ENCODE measurements around the gene CFDP1.

GRCh38 chr16:75263291-75263962 lies 169.9 kb downstream of the CFDP1 start:
- TF ChIP-seq CTCF (optimal IDR thresholded peaks at IDR 0.05 in 1 of 3, IDR thresholded peaks at IDR 0.05 in 1 of 3, conservative IDR thresholded peaks at IDR 0.05 in 1 of 3; ENCODE audit: extremely low read depth in 1 of 3, insufficient read depth in 2 of 3, low read length in 3 of 3) (no peak), EZH2 (IDR thresholded peaks at IDR 0.05; ENCODE audit: low read length) (no peak)

All from keratinocyte (primary cell).